GM12864 (cell line): ENCODE measurements around the gene NCMAP.

Source experiments
- DNase-seq: peaks from one replicate; pipeline ENCODE4 v3.0.0-alpha.2; 2011; ENCODE audit warnings: low read depth
- H3K4me3 ChIP-seq: 2 replicates; pipeline ENCODE4 v1.5.1; 2011; ENCODE audit warnings: mild to moderate bottlenecking, low read depth, low read length, control low read depth
- TF ChIP-seq, protein P1 (sequence below): IDR thresholded peaks from 2 replicates; pipeline ENCODE4 v1.5.1; 2011; ENCODE audit warnings: low read depth, mild to moderate bottlenecking, moderate library complexity, low read length, control low read depth, inconsistent platforms; ENCODE audit errors: missing control alignments

The NCMAP gene

DNA sequence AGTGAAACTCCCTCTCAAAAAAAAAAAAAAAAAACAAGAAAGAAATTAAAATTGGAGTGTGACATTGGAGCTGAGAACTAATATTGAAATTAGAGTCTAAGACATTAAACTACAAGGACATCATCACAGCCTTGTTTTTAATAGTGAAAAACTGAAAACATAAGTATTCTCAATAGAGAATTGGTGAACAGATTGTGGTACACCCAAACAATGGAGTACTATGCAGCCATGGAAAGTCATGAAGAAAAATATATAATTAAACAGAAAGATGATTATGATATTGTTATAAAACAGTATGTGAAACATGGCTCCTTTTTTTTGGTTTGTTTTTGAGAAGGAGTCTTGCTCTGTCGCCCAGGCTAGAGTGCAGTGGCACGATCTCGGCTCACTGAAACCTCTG, 43.4 kb downstream of the NCMAP start:
- DNase-seq, result no peak
- TF ChIP-seq, protein P1, sequence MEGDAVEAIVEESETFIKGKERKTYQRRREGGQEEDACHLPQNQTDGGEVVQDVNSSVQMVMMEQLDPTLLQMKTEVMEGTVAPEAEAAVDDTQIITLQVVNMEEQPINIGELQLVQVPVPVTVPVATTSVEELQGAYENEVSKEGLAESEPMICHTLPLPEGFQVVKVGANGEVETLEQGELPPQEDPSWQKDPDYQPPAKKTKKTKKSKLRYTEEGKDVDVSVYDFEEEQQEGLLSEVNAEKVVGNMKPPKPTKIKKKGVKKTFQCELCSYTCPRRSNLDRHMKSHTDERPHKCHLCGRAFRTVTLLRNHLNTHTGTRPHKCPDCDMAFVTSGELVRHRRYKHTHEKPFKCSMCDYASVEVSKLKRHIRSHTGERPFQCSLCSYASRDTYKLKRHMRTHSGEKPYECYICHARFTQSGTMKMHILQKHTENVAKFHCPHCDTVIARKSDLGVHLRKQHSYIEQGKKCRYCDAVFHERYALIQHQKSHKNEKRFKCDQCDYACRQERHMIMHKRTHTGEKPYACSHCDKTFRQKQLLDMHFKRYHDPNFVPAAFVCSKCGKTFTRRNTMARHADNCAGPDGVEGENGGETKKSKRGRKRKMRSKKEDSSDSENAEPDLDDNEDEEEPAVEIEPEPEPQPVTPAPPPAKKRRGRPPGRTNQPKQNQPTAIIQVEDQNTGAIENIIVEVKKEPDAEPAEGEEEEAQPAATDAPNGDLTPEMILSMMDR, result no peak
- H3K4me3 ChIP-seq, result no peak overlapping the region

DNA sequence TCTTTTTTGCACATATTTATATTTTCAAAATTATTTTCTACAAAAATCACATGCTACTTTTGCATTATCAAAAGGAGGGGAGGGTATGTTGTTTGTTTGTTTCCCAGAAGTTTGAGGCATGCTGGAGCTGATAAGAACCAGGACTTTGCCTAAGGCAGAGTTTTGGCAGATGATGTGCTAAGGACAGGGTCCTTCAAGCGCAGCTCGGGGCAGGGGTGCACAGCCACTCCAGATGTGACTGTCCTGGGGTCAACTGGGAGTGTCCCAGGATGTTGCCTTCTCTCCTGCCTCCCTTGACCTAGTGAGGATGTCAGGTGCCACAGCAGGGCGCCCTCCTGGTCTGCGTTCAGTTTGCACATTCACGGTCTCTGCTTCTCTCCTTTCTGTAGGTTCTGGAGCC, 44.7 kb downstream of the NCMAP start:
- no peak for DNase-seq
- TF ChIP-seq, protein P1, result no peak
- no peak overlapping the region for H3K4me3 ChIP-seq

DNA sequence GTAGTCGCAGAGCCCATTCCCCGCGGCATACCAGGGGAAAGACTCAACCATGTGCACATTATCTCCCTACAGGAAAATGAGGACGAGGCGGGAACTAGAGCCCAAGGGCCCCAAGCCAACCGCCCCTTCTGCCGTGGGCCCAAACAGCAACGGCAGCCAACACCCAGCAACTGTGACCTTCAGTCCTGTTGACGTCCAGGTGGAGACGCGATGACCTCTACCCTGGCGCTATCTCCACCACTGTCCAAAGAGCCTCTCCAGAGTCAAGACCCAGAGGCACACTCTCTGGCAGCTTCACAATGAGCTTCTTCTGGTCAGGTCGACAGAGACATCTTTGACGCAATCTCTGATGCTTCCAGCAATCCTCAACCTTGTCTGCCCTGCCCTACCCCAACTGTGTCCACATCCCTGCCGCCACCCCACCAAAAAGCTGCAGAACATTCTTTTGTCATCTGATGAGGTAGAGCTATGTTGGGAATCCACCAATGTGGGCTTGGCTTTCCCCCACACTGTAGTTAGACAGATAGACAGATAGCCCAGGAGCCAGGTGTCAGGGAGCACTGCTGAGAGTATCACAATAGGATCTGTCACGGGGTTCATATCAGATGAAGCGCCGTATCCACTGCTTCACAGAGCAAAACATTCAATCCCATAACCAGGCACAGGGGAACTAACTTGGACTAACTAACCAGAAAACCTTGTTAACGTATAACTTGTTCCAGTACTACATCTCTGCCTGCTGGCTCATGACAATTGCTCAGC, 49.8 kb downstream of the NCMAP start:
- no peak overlapping the region for H3K4me3 ChIP-seq
- no peak for DNase-seq
- TF ChIP-seq, protein P1, result no peak

DNA sequence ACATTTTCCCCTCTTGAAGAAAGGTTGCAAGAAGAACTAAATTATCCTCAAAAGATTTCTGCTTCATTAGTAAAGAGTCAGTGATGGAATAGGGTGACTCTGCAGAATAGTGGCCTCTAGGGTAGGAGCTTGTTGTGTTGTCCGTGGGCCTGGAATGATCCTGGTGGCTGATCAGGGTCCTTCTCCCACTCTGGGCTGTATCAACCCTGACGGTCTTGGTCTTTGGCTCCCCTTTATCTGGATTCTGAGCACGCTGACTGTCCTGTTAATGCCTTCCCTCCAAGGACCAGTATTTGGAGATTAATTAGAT, 50.4 kb downstream of the NCMAP start:
- TF ChIP-seq, protein P1, result no peak
- DNase-seq, result no peak
- no peak overlapping the region for H3K4me3 ChIP-seq

DNA sequence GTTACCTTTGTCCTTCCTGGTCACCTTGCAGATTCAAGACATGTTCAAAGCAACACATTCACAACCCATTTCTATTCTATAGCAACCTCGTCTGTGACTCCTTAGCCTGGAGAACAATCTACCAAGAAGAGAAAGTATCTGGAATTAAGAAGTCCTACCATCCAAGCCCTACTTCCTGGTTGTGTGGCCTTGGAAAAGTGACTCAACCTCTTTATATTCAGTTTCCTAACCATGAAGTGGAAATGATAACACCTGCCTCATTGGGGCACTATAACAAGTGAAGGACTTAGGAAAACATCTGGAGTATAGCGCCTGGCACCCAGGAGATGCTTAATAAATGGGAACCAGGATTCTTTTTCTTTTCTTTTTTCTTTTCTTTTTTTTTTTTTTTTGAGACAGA, 50.7 kb downstream of the NCMAP start:
- DNase-seq, result no peak
- TF ChIP-seq, protein P1, result no peak
- no peak overlapping the region for H3K4me3 ChIP-seq

DNA sequence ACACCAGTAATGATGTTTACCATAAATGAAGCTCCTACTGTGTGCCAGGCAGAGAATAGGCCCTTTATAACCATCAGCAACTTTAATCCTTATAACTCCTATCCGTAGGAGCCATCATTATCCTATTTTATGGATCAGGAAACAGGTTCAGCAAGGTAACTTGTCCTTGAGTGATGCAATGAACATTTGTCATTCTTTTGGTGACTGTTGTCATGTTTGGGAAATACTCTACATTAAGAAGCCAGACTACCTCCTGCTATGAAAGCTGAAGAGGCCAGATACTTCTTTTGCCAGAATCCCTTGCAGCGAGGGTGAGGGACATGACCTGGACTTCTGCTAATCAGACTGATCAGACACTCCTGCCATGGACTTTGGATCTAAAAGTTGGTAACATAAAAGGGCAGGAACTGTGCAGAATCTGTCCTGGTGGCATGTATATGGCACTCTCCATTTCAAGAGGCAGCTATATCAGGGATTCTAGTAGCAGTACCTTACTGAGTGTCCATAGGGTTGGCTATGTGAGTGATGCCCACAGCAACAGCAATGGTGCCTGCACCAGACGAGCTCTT, 54.1 kb downstream of the NCMAP start:
- TF ChIP-seq, protein P1, result no peak
- DNase-seq, result no peak
- no peak overlapping the region for H3K4me3 ChIP-seq

DNA sequence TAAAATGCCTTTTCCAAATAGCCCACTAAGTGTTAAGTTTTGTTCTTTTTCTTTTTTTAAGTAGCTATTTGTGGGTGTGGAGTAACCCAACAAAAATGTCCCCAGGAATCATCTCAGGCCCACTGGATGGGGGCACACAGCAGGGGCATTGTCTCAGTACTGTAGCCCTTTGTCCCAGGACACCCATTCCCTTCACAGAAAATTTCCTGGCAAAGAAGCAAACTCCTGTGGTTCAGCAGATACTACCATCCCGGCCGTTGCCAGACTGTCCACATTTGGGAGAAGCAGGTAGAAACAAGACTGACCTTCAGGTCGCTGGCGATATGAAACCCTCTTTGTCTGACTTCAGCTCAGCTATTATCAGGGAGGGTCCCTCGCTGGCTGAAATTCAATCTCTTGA, 63.5 kb downstream of the NCMAP start:
- H3K4me3 ChIP-seq, result no peak overlapping the region
- TF ChIP-seq, protein P1, result no peak
- no peak for DNase-seq
